Spinal cord (tissue), 10 donors: ENCODE measurements around the gene GADL1. TPM values are rescaled to one million over a fixed set of nuclear protein-coding genes. Genes with fewer than 3 reads are reported as not detected.

Experiments
- DNase-seq, 6 donors: peaks; one replicate each; pipeline versions ENCODE4 v3.0.0 to v3.0.0-alpha.2; 2013 to 2015; ENCODE audit warnings: low spot score in 6 of 6, low read depth in 4 of 6
- H3K27ac ChIP-seq: one replicate; pipeline ENCODE4 v1.5.1; 2013; ENCODE audit warnings: low read depth, low read length, control low read depth
- H3K27me3 ChIP-seq: one replicate; pipeline ENCODE4 v1.6.1; 2013; ENCODE audit warnings: low read length; ENCODE audit not compliant: control insufficient read depth, insufficient read depth
- H3K36me3 ChIP-seq: one replicate; pipeline ENCODE4 v1.6.1; 2013; ENCODE audit warnings: low read length; ENCODE audit not compliant: control insufficient read depth, insufficient read depth
- H3K4me1 ChIP-seq: one replicate; pipeline ENCODE4 v1.6.1; 2013; ENCODE audit warnings: low read length; ENCODE audit not compliant: control insufficient read depth, insufficient read depth
- H3K4me3 ChIP-seq: one replicate; pipeline ENCODE4 v1.5.1; 2013; ENCODE audit warnings: low read depth, low read length, control low read depth
- H3K9me3 ChIP-seq: one replicate; pipeline ENCODE4 v1.6.1; 2013; ENCODE audit warnings: low read length; ENCODE audit not compliant: control insufficient read depth, insufficient read depth
- WGBS: methylation state at CpG from one replicate; pipeline ENCODE4 v1.1.5; 2013; ENCODE audit warnings: missing lambda C conversion rate; ENCODE audit not compliant: insufficient coverage; 5-methylcytosine and 5-hydroxymethylcytosine counted together
- polyA plus RNA-seq, 2 donors: library from polyadenylated mRNA; unstranded; fragments of 120-200 nt; gene quantifications; one replicate each; pipeline ENCODE4 v1.2.1, GENCODE V29; 2013; ENCODE audit not compliant: insufficient read length in 2 of 2
- total RNA-seq, 2 donors: library from RNA; depleted of rRNA in 1 of 2; stranded (reverse); fragments of 120-200 nt in 1 of 2; fragments of >200 nt in 1 of 2; gene quantifications; one replicate each; pipeline versions ENCODE4 v1.2.3 to v1.2.4, GENCODE V29; 2013 to 2014
- donor health status: healthy.

The GADL1 gene
- total and polyA plus RNA-seq, 4 donors: 0.21 to 0.79 (median 0.48) TPM

- no peak overlapping the region for H3K27ac ChIP-seq
- no peaks in the 10 kb centered on the region for H3K4me1 ChIP-seq
- WGBS: 87% methylated on average over 3 of the region's 4 CpGs
- H3K27me3 ChIP-seq: no peaks in the 10 kb centered on the region
- H3K9me3 ChIP-seq: no peaks in the 10 kb centered on the region
- DNase-seq: peak in 2 of 6 donors; percentile 36 to 42
- H3K36me3 ChIP-seq: no peaks in the 10 kb centered on the region
- H3K4me3 ChIP-seq: no peak overlapping the region
These were observed 140.0 kb downstream of the GADL1 start for GRCh38 chr3:30754426-30754825.

- Histone ChIP-seq H3K4me1 (no peaks in the 10 kb centered on the region), H3K4me3 (no peak overlapping the region), H3K27ac (no peak overlapping the region), H3K9me3 (no peaks in the 10 kb centered on the region), H3K36me3 (no peaks in the 10 kb centered on the region), H3K27me3 (no peaks in the 10 kb centered on the region)
- no peak for DNase-seq
- WGBS: no CpG with 5 or more reads among the region's 3 CpGs
These were observed 140.7 kb downstream of the GADL1 start for GRCh38 chr3:30753766-30754165.

- no CpG with 5 or more reads among the region's 4 CpGs for WGBS
- no peak overlapping the region for H3K4me3 ChIP-seq
These were observed 141.5 kb downstream of the GADL1 start for GRCh38 chr3:30752970-30753369.

GRCh38 chr3:30752491-30752890, 142.0 kb downstream of the GADL1 start:
- H3K4me3 ChIP-seq: no peak overlapping the region
- H3K27ac ChIP-seq: no peak overlapping the region
- no peaks in the 10 kb centered on the region for H3K36me3 ChIP-seq
- WGBS: no CpG with 5 or more reads among the region's 5 CpGs
- no peaks in the 10 kb centered on the region for H3K27me3 ChIP-seq
- H3K4me1 ChIP-seq: no peaks in the 10 kb centered on the region
- no peak for DNase-seq
- no peaks in the 10 kb centered on the region for H3K9me3 ChIP-seq

More at GRCh38 chr3:30752970-30753369, 141.5 kb downstream of the GADL1 start:
- Histone ChIP-seq H3K4me1 (no peaks in the 10 kb centered on the region), H3K9me3 (no peaks in the 10 kb centered on the region), H3K27me3 (no peaks in the 10 kb centered on the region), H3K27ac (no peak overlapping the region), H3K36me3 (no peaks in the 10 kb centered on the region)
- no peak for DNase-seq

GRCh38 chr3:30751610-30752299, 142.7 kb downstream of the GADL1 start:
- H3K4me3 ChIP-seq: no peak overlapping the region
- peak in 4 of 6 donors; percentile 19 to 83 (median 46) for DNase-seq
- no peaks in the 10 kb centered on the region for H3K9me3 ChIP-seq
- WGBS: 90% methylated on average over 5 of the region's 11 CpGs
- H3K36me3 ChIP-seq: no peaks in the 10 kb centered on the region
- no peaks in the 10 kb centered on the region for H3K27me3 ChIP-seq
- H3K27ac ChIP-seq: no peak overlapping the region
- no peaks in the 10 kb centered on the region for H3K4me1 ChIP-seq

GRCh38 chr3:30750967-30751366, 143.5 kb downstream of the GADL1 start:
- Histone ChIP-seq H3K4me1 (no peaks in the 10 kb centered on the region), H3K27me3 (no peaks in the 10 kb centered on the region), H3K4me3 (no peak overlapping the region), H3K9me3 (no peaks in the 10 kb centered on the region), H3K36me3 (no peaks in the 10 kb centered on the region), H3K27ac (no peak overlapping the region)
- DNase-seq: no peak
- 68% methylated on average over 5 of the region's 7 CpGs for WGBS

- Histone ChIP-seq H3K4me1 (no peaks in the 10 kb centered on the region), H3K27ac (no peak overlapping the region), H3K36me3 (no peaks in the 10 kb centered on the region), H3K9me3 (no peaks in the 10 kb centered on the region), H3K4me3 (no peak overlapping the region), H3K27me3 (no peaks in the 10 kb centered on the region)
- DNase-seq: no peak
These were observed 145.2 kb downstream of the GADL1 start for GRCh38 chr3:30749230-30749629.

- peak in 3 of 6 donors; percentile 31 to 87 (median 54) for DNase-seq
- no peaks in the 10 kb centered on the region for H3K27me3 ChIP-seq
- no peak overlapping the region for H3K27ac ChIP-seq
- H3K4me3 ChIP-seq: no peak overlapping the region
- H3K36me3 ChIP-seq: no peaks in the 10 kb centered on the region
- H3K4me1 ChIP-seq: no peaks in the 10 kb centered on the region
- 13% methylated on average over 1 of the region's 4 CpGs for WGBS
- H3K9me3 ChIP-seq: no peaks in the 10 kb centered on the region
These were observed 146.6 kb downstream of the GADL1 start for GRCh38 chr3:30747771-30748281.

GRCh38 chr3:30743641-30744317, 150.7 kb downstream of the GADL1 start:
- no peak for DNase-seq
- H3K9me3 ChIP-seq: no peaks in the 10 kb centered on the region
- H3K36me3 ChIP-seq: no peaks in the 10 kb centered on the region
- no peaks in the 10 kb centered on the region for H3K27me3 ChIP-seq
- H3K4me1 ChIP-seq: no peaks in the 10 kb centered on the region
- no peak overlapping the region for H3K27ac ChIP-seq
- no peak overlapping the region for H3K4me3 ChIP-seq
